ENCODE results near the gene SGCD. TPM values are rescaled to one million over a fixed set of nuclear protein-coding genes. Genes with fewer than 3 reads are reported as not detected.

SGCD gene
- total and polyA plus RNA-seq, 2 of the 4 experiments (the other 2 are of a cell fraction): 5.8 to 10.6 TPM

GRCh38 chr5:156434471-156434870 lies 107.5 kb downstream of the SGCD start:
- no peak overlapping the region for H3K4me2 ChIP-seq (ENCODE audit: low read depth, low read length)
- dilution Hi-C loops (cut with HindIII; ENCODE audit: low sequenced_read_pairs, unreplicated experiment) (no loop called here), intact Hi-C loops (cut with micrococcal nuclease) (no loop called here), in situ Hi-C loops (cut with MboI; ENCODE audit: low sequenced_read_pairs) (no loop called here)
- H3K36me3 ChIP-seq (ENCODE audit: control insufficient read depth, insufficient read depth, low read length): no peaks in the 10 kb centered on the region
- DNase-seq (no peak), ATAC-seq (ENCODE audit: low read depth) (no peak)
- no TSS peak for BruUV-seq (replicated peaks)
- no peak overlapping the region for H2BK5ac ChIP-seq (ENCODE audit: low read depth, low read length, poor library complexity, severe bottlenecking)
- H4K91ac ChIP-seq (ENCODE audit: insufficient read depth, low read depth, low read length): no peak overlapping the region
- no peak overlapping the region for H3K18ac ChIP-seq (ENCODE audit: low read depth, low read length)
- H2BK20ac ChIP-seq (ENCODE audit: low read depth, low read length): no peak overlapping the region
- H3K27ac ChIP-seq (ENCODE audit: insufficient read depth, low read length): no peak overlapping the region
- H3K56ac ChIP-seq (ENCODE audit: extremely low read depth, insufficient read depth, low read length): no peak overlapping the region
- H2AFZ ChIP-seq (replicated peaks; ENCODE audit: low read length, poor library complexity): no peak overlapping the region
- H3K27me3 ChIP-seq (ENCODE audit: control insufficient read depth, insufficient read depth, low read length): no peaks in the 10 kb centered on the region
- no peak overlapping the region for H3K23ac ChIP-seq (ENCODE audit: low read depth, low read length)
- H4K8ac ChIP-seq (ENCODE audit: low read depth in 2 of 2, low read length in 2 of 2): no peak overlapping the region
- H2AK9ac ChIP-seq (replicated peaks; ENCODE audit: low read depth, low read length, poor library complexity): no peak overlapping the region
- CTCF ChIA-PET: no interaction called here
- no peak overlapping the region for H2AK5ac ChIP-seq (ENCODE audit: low read depth, low read length)
- no peak for TF ChIP-seq CEBPB (IDR thresholded peaks at IDR 0.05; ENCODE audit: low read depth, low read length)
- no peak for TF ChIP-seq CTCF (conservative IDR thresholded peaks at IDR 0.05; ENCODE audit: low read depth, low read length)
- no peak for TF ChIP-seq SMC3 (IDR thresholded peaks at IDR 0.05; ENCODE audit: low read depth, low read length)
- no peak for TF ChIP-seq ELK1 (IDR thresholded peaks at IDR 0.05; ENCODE audit: borderline replicate concordance, low read depth, low read length)
- TF ChIP-seq NFE2L2 (IDR thresholded peaks at IDR 0.05; ENCODE audit: low read depth, low read length): no peak
- TF ChIP-seq BHLHE40 (IDR thresholded peaks at IDR 0.05; ENCODE audit: low read depth, low read length): no peak
- TF ChIP-seq, protein P1, sequence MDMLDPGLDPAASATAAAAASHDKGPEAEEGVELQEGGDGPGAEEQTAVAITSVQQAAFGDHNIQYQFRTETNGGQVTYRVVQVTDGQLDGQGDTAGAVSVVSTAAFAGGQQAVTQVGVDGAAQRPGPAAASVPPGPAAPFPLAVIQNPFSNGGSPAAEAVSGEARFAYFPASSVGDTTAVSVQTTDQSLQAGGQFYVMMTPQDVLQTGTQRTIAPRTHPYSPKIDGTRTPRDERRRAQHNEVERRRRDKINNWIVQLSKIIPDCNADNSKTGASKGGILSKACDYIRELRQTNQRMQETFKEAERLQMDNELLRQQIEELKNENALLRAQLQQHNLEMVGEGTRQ (IDR thresholded peaks at IDR 0.05; ENCODE audit: low read depth, low read length): no peak
- TF ChIP-seq MAZ (IDR thresholded peaks at IDR 0.05; ENCODE audit: borderline replicate concordance, low read depth, low read length): no peak
- no peak for TF ChIP-seq RAD21 (IDR thresholded peaks at IDR 0.05; ENCODE audit: low read length)
- no peak for TF ChIP-seq RFX5 (IDR thresholded peaks at IDR 0.05; ENCODE audit: low read depth, low read length)
- TF ChIP-seq FOS (IDR thresholded peaks at IDR 0.05; ENCODE audit: low read depth, low read length): no peak
- TF ChIP-seq CHD1 (IDR thresholded peaks at IDR 0.05; ENCODE audit: low read depth, low read length): no peak
- TF ChIP-seq MAFK (IDR thresholded peaks at IDR 0.05; ENCODE audit: low read depth, low read length): no peak
- no peak for TF ChIP-seq MXI1 (IDR thresholded peaks at IDR 0.05; ENCODE audit: borderline replicate concordance, low read depth, low read length)
- TF ChIP-seq POLR2A (IDR thresholded peaks at IDR 0.05; ENCODE audit: low read depth, low read length): no peak
- TF ChIP-seq RCOR1 (IDR thresholded peaks at IDR 0.05; ENCODE audit: insufficient replicate concordance, low read length): no peak
- POLR2A ChIA-PET (ENCODE audit: unreplicated experiment): no interaction called here
- H3K9ac ChIP-seq (ENCODE audit: low read depth, low read length): no peak overlapping the region
- H3K4me1 ChIP-seq (ENCODE audit: control insufficient read depth, insufficient read depth, low read length): no peaks in the 10 kb centered on the region
- H3K4me3 ChIP-seq (ENCODE audit: insufficient read depth, low read depth, low read length): no peak overlapping the region
- H3K9me3 ChIP-seq (ENCODE audit: control insufficient read depth, insufficient read depth, low read length): no peaks in the 10 kb centered on the region
- no peak overlapping the region for H3K4ac ChIP-seq (ENCODE audit: low read depth, low read length)
- no peak overlapping the region for H2BK15ac ChIP-seq (ENCODE audit: low read depth, low read length)
- H3K14ac ChIP-seq (replicated peaks; ENCODE audit: low read depth, low read length): no peak overlapping the region
- no peaks in the 10 kb centered on the region for H4K20me1 ChIP-seq (ENCODE audit: insufficient read depth, low read length)
- H4K5ac ChIP-seq (ENCODE audit: low read depth, low read length): no peak overlapping the region
- H3K9me1 ChIP-seq (ENCODE audit: insufficient read depth, low read length): 0 out of 2 replicates have a peak, but pooled peaks cover 4% of the 10 kb centered on the region
- H2BK120ac ChIP-seq (ENCODE audit: low read depth, low read length): no peak overlapping the region
- peaks cover 0 to 7% of the 10 kb centered on the region in 2 experiments; a peak in 2 of 4 replicates for H3K79me1 ChIP-seq (ENCODE audit: low read depth in 1 of 2, low read length in 2 of 2)
- whole genome bisulfite sequencing, 2 experiments (ENCODE audit: extremely low coverage in 2 of 2, insufficient read length in 1 of 2): 92% methylated on average over 2 of the region's 5 CpGs; no CpG with 5 or more reads in 1 of the 2 experiments

Measured in IMR-90 (cell line).